Kidney (tissue), 14 donors: ENCODE measurements around the gene SPRYD3. TPM values are rescaled to one million over a fixed set of nuclear protein-coding genes. Genes with fewer than 3 reads are reported as not detected.
A peak's percentile ranks its signal among the peaks of the same experiment; 100 is the strongest.

Experiments used
- DNase-seq, 5 donors: peaks; one replicate each; pipeline ENCODE4 v3.0.0-alpha.2; 2013 to 2020
- FAIRE-seq: peaks from 2 replicates; lab custom pipeline; 2012; peaks lifted over from hg19 to GRCh38; lab: Jason Lieb, UNC
- H3K27ac ChIP-seq, 2 donors: one replicate each; pipeline ENCODE4 v1.7.0; 2013; ENCODE audit warnings: low read depth in 2 of 2, low read length in 2 of 2, inconsistent platforms in 1 of 2
- H3K27me3 ChIP-seq: one replicate; pipeline ENCODE4 v1.7.1; 2013; ENCODE audit warnings: low read length, inconsistent platforms; ENCODE audit not compliant: control insufficient read depth, insufficient read depth
- H3K36me3 ChIP-seq, 3 donors: one replicate each; pipeline versions ENCODE4 v1.7.0 to v1.7.1; 2013; ENCODE audit warnings: low read length in 3 of 3, control low read depth in 1 of 3, inconsistent platforms in 1 of 3; ENCODE audit not compliant: insufficient read depth in 3 of 3, control insufficient read depth in 2 of 3
- H3K4me1 ChIP-seq, 3 donors: one replicate each; pipeline versions ENCODE4 v1.7.0 to v1.7.1; 2013; ENCODE audit warnings: low read length in 3 of 3, inconsistent platforms in 1 of 3, low read depth in 1 of 3; ENCODE audit not compliant: control insufficient read depth in 2 of 3, insufficient read depth in 2 of 3
- H3K4me3 ChIP-seq, 3 donors: one replicate each; pipeline versions ENCODE4 v1.7.0 to v1.8.1; 2013; ENCODE audit warnings: low read length in 3 of 3, control low read depth in 1 of 3, inconsistent platforms in 1 of 3
- H3K9ac ChIP-seq, 3 donors: one replicate each; pipeline versions ENCODE4 v1.7.0 to v1.7.1; 2013; ENCODE audit warnings: low read length in 3 of 3, control low read depth in 1 of 3, inconsistent platforms in 1 of 3
- H3K9me3 ChIP-seq, 3 donors: one replicate each; pipeline versions ENCODE4 v1.7.0 to v1.7.1; 2013; ENCODE audit warnings: low read length in 3 of 3, control low read depth in 1 of 3, inconsistent platforms in 1 of 3; ENCODE audit not compliant: control insufficient read depth in 2 of 3, insufficient read depth in 1 of 3
- CTCF ChIP-seq: IDR thresholded peaks from 3 replicates; pipeline ENCODE4 v1.5.1; 2012; ENCODE audit warnings: mild to moderate bottlenecking, moderate library complexity, borderline replicate concordance; ENCODE audit not compliant: insufficient read depth; ENCODE audit errors: extremely low read depth
- intact Hi-C: fragments of 100-400 bp; cut with DNase I; formaldehyde crosslinking; loops from one replicate; pipeline ENCODE4 v1.11.1; 2022
- polyA plus RNA-seq: library from polyadenylated mRNA; stranded (reverse); fragments of 350-450 nt; fragmentation: Illumina TruSeq; extraction: RNeasy Lipid Tissue Mini Kit (QIAGEN cat#74804); gene quantifications from one replicate; pipeline ENCODE4 v1.2.3, GENCODE V29; 2014; ENCODE audit warnings: low read depth, low replicate concordance; ENCODE audit not compliant: insufficient read depth
- total RNA-seq: library from RNA; stranded (reverse); fragmentation: NEBNext Ultra II Directional; extraction: Animal tissue kit (Norgen Biotek cat#: 25700); gene quantifications from one replicate; pipeline ENCODE4 v1.2.1, GENCODE V29; 2021
- donor health status: control.
- donor health status: control.
- donor health status: control.
- donor health status: control.
- donor health status: control.
- donor health status: DM: yes; HTN: yes; CAD: no.
- donor health status: Normal renal cell carcinoma (clear cell type).

SPRYD3 gene
- total and polyA plus RNA-seq, 2 donors from 2014 or later: 40.0 to 72.3 TPM

- no peak overlapping the region for H3K27ac ChIP-seq
- H3K9ac ChIP-seq: no peak overlapping the region
- no peaks in the 10 kb centered on the region for H3K27me3 ChIP-seq
- FAIRE-seq (no peak), DNase-seq (peak in 1 of 5 donors; percentile 51)
- peaks cover 0 to 19% (median 0%) of the 10 kb centered on the region in 3 donors for H3K4me1 ChIP-seq
- intact Hi-C loops: no loop called here
- peaks cover 0 to 26% (median 18%) of the 10 kb centered on the region in 3 donors for H3K36me3 ChIP-seq
- TF ChIP-seq CTCF: no peak
- no peak overlapping the region for H3K4me3 ChIP-seq
- no peaks in the 10 kb centered on the region for H3K9me3 ChIP-seq
Observed at GRCh38 chr12:53074283-53074998, 4.7 kb downstream of the SPRYD3 start.

GRCh38 chr12:53073881-53074280 lies 5.3 kb downstream of the SPRYD3 start:
- Histone ChIP-seq H3K4me3 (no peak overlapping the region), H3K27ac (no peak overlapping the region), H3K9me3 (no peaks in the 10 kb centered on the region), H3K27me3 (no peaks in the 10 kb centered on the region), H3K4me1 (peaks cover 0 to 22% (median 0%) of the 10 kb centered on the region in 3 donors), H3K9ac (no peak overlapping the region), H3K36me3 (peaks cover 0 to 26% (median 18%) of the 10 kb centered on the region in 3 donors)
- intact Hi-C loops: no loop called here
- DNase-seq (no peak), FAIRE-seq (no peak)
- TF ChIP-seq CTCF: no peak

GRCh38 chr12:53071591-53072551 lies 7.3 kb downstream of the SPRYD3 start:
- Histone ChIP-seq H3K36me3 (peaks cover 0 to 24% (median 18%) of the 10 kb centered on the region in 3 donors), H3K9ac (no peak overlapping the region), H3K4me3 (peak overlapping the region in 1 of 3 donors; percentile 3), H3K4me1 (peaks cover 0 to 20% (median 0%) of the 10 kb centered on the region in 3 donors), H3K9me3 (no peaks in the 10 kb centered on the region), H3K27me3 (no peaks in the 10 kb centered on the region), H3K27ac (peak overlapping the region; percentile 58 to 70)
- DNase-seq (peak in 1 of 5 donors; percentile 93), FAIRE-seq (no peak)
- TF ChIP-seq CTCF: no peak
- intact Hi-C loops: no loop called here
